ENCODE measurements around the gene CNPY1. TPM values are rescaled to one million over a fixed set of nuclear protein-coding genes. Genes with fewer than 3 reads are reported as not detected.

CNPY1 gene
- total and polyA plus RNA-seq, 8 donors: 0.18 TPM; not detected in 7

DNA sequence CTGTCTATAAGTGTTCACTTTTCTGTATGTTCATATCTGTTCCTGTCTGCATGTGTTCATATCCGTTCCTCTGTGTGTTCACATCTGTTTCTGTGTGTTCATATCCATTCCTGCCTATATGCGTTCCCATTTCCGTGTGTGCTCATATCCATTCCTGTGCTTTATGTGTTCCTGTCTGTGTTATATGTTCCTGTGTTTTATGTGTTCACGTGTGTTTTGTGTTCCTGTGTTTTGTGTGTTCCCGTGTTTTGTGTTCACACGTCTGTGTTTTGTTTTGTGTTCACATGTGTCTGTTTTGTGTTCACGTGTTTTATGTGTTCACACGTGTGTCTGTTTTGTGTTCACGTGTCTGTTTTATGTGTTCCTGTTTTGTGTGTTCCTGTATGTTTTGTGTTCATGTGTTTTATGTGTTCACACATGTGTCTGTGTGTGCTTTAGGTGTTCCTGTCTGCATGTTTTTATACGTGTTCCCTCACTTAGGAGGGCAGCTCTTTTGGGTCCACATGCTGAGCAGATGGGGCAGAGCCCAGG is 42.2 kb upstream of the CNPY1 start:
- Histone ChIP-seq H3K9me3 (no peaks in the 10 kb centered on the region), H3K27me3 (peaks cover 0 to 52% (median 0%) of the 10 kb centered on the region in 3 donors), H3K27ac (no peak overlapping the region), H3K4me3 (no peak overlapping the region), H3K4me1 (peaks cover 0 to 33% (median 7%) of the 10 kb centered on the region in 4 donors), H3K36me3 (no peaks in the 10 kb centered on the region)
- intact Hi-C loops (cut with DNase I; ENCODE audit: low total_unique reads): no loop called here
- DNase-seq: no peak
- no peak for TF ChIP-seq POLR2A (IDR thresholded peaks at IDR 0.05)
- TF ChIP-seq EP300 (IDR thresholded peaks at IDR 0.05): no peak
- TF ChIP-seq POLR2AphosphoS5 (IDR thresholded peaks at IDR 0.05): no peak
- TF ChIP-seq, protein P1, sequence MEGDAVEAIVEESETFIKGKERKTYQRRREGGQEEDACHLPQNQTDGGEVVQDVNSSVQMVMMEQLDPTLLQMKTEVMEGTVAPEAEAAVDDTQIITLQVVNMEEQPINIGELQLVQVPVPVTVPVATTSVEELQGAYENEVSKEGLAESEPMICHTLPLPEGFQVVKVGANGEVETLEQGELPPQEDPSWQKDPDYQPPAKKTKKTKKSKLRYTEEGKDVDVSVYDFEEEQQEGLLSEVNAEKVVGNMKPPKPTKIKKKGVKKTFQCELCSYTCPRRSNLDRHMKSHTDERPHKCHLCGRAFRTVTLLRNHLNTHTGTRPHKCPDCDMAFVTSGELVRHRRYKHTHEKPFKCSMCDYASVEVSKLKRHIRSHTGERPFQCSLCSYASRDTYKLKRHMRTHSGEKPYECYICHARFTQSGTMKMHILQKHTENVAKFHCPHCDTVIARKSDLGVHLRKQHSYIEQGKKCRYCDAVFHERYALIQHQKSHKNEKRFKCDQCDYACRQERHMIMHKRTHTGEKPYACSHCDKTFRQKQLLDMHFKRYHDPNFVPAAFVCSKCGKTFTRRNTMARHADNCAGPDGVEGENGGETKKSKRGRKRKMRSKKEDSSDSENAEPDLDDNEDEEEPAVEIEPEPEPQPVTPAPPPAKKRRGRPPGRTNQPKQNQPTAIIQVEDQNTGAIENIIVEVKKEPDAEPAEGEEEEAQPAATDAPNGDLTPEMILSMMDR (IDR thresholded peaks at IDR 0.05): no peak
- WGBS, 5 donors: 88 to 94% (median 91%) methylated on average over 10 of the region's 10 CpGs

DNA sequence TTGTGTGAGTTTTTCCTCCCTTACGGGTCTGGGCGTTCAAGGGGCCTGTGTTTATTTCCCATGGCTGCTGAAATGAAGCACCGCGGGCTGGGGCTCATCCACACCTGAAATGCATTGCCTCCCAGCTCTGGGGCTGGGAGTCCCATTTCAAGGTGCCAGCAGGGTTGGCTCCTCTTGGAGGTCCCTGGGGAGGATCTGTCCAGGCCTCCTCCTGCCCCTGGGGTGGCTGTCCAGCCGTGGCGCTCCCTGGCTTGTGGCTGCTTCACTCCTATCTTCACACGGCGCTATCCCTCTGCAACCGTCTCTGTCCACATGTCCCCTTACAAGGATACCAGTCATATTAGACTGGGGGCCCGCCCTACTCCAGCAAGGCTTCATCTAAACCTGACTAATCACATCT is 41.1 kb upstream of the CNPY1 start:
- TF ChIP-seq, protein P1 (IDR thresholded peaks at IDR 0.05): no peak
- no peak for TF ChIP-seq POLR2A (IDR thresholded peaks at IDR 0.05)
- TF ChIP-seq EP300 (IDR thresholded peaks at IDR 0.05): no peak
- no peak for TF ChIP-seq POLR2AphosphoS5 (IDR thresholded peaks at IDR 0.05)
- no peaks in the 10 kb centered on the region for H3K36me3 ChIP-seq
- H3K27ac ChIP-seq: no peak overlapping the region
- WGBS, 5 donors: 82 to 97% (median 92%) methylated on average over 10 of the region's 10 CpGs
- intact Hi-C loops (cut with DNase I; ENCODE audit: low total_unique reads): no loop called here
- H3K9me3 ChIP-seq: no peaks in the 10 kb centered on the region
- no peak overlapping the region for H3K4me3 ChIP-seq
- no peak for DNase-seq
- H3K27me3 ChIP-seq: peaks cover 0 to 53% (median 0%) of the 10 kb centered on the region in 3 donors
- H3K4me1 ChIP-seq: peaks cover 0 to 33% (median 7%) of the 10 kb centered on the region in 4 donors

DNA sequence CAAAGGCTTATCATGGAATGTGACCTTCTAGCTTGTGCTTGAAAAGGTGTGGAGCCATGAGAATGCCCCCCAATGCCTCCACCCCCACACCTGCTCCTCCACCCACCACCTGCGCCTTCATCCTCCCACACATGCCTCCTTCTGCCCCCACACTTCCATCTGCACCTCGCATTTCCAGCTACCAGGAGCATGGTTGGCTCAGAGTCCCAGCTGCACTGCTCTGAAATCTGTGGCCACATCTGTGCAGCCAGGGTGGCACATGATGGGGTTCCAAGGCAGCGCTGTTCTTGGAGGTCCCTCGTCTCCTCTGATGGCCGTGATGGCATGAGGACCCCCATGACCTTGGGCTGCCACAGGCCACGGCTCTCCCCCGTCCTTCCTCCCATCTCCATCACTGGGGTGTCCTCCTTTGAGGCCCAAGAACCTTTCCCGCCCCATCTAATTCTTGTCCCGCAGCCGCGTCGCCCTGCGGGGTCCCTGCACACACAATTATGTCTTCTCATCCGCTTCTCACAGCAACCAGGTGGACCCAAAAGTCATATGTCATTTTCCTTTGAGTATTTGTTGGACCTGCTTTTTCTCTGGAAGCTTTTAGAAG is 40.6 kb upstream of the CNPY1 start:
- H3K4me3 ChIP-seq: no peak overlapping the region
- H3K36me3 ChIP-seq: no peaks in the 10 kb centered on the region
- TF ChIP-seq, protein P1 (IDR thresholded peaks at IDR 0.05): no peak
- TF ChIP-seq EP300 (IDR thresholded peaks at IDR 0.05) (no peak), POLR2A (IDR thresholded peaks at IDR 0.05) (no peak), POLR2AphosphoS5 (IDR thresholded peaks at IDR 0.05) (no peak)
- no peak for DNase-seq
- intact Hi-C loops (cut with DNase I; ENCODE audit: low total_unique reads): no loop called here
- H3K4me1 ChIP-seq: peaks cover 0 to 33% (median 7%) of the 10 kb centered on the region in 4 donors
- H3K27ac ChIP-seq: no peak overlapping the region
- peaks cover 0 to 56% (median 0%) of the 10 kb centered on the region in 3 donors for H3K27me3 ChIP-seq
- no peaks in the 10 kb centered on the region for H3K9me3 ChIP-seq
- WGBS, 5 donors: 90 to 95% (median 91%) methylated on average over 14 of the region's 14 CpGs

DNA sequence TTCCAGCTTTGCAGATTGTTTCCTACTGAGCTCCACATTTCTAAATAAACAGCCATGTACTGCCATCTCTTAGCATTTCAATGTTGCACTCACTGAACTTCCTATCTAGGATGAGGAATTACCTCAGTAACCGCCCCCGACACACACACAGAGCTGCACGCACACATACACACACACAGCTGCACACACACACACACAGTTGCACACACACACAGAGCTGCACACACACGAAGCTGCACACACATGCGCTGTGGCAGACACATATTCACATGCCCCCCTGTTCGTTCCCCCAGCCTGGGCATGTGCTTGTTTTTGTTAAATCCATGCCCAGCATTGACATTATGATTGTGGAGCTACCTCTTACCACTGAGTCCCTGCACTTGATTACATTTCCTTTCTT is 39.6 kb upstream of the CNPY1 start:
- 54 to 62% (median 59%) methylated on average over 6 of the region's 6 CpGs for WGBS, 5 donors
- TF ChIP-seq, protein P1 (IDR thresholded peaks at IDR 0.05): no peak
- no peak for TF ChIP-seq POLR2A (IDR thresholded peaks at IDR 0.05)
- TF ChIP-seq EP300 (IDR thresholded peaks at IDR 0.05): no peak
- TF ChIP-seq POLR2AphosphoS5 (IDR thresholded peaks at IDR 0.05): no peak
- Histone ChIP-seq H3K9me3 (no peaks in the 10 kb centered on the region), H3K4me3 (no peak overlapping the region), H3K36me3 (no peaks in the 10 kb centered on the region), H3K27ac (no peak overlapping the region), H3K4me1 (peaks cover 0 to 26% (median 7%) of the 10 kb centered on the region in 4 donors), H3K27me3 (peaks cover 0 to 55% (median 0%) of the 10 kb centered on the region in 3 donors)
- intact Hi-C loops (cut with DNase I; ENCODE audit: low total_unique reads): no loop called here
- DNase-seq: no peak

Measured in stomach (tissue), 9 donors.